Measurements from ENCODE around the gene CALML4.
A peak's percentile ranks its signal among the peaks of the same experiment; 100 is the strongest.
"Not testable (repeated sequence)": the region's sequence is repeated elsewhere in the genome, so short reads cannot be mapped to it uniquely, and the experiment has no call there.

CALML4 gene

GRCh38 chr15:68225442-68225841, 20.3 kb upstream of the CALML4 start:
- DNase-seq; intact Hi-C loops (cut with DNase I): not testable (repeated sequence)

DNA sequence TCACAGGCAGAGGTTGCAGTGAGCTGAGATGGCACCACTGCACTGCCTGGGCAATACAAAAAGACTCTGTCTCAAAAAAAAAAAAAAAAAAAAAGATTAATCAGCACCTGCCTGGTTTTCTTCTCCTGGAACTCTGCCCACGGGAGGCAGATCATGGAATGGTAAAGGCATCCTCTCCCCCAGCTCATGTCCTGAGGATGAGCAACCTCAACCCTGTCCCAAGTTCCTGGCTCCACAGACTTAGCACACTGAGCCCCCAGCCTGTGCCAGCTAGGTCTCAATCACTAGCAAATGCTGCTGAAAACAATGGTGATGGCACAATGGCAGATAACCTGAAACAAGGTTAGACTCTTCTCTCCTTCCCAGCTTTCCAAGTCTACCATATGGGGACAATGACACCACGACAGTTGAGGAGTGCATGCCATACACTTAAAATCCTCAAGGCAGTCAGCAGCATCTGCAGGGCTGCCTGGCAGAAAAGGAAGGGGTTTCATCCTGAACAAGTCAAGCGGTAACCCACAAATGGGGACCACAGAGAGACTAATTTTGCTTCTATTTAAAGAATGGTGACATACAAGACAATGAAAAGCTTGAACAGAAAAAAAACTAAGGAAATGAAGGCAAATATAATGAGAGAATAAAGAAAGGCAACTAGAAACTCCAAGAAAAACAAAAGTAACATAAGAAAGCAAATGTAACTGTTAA, 19.6 kb upstream of the CALML4 start:
- intact Hi-C loops (cut with DNase I) = no loop called here
- no peak for DNase-seq

GRCh38 chr15:68224108-68224507, 19.0 kb upstream of the CALML4 start:
- DNase-seq = no peak

DNA sequence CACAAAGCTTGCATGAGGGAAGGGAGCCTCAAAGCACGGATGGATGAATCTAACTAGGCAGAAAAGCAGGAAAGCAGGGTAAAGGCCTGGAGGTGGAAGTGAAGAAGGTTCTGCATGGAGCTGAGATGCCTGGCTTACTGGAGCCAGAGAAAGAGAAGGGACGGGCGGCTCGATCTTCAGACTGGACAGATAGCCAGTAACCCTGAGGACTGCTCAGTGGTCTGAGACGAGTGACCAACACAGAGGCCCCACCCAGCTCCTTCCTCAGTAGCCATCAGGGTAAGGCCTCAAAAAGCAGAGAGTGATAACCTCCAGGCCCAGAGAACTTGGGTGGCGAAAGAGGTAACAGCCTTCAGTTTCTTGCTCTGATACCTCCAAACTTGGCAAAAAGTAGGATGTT, 18.0 kb upstream of the CALML4 start:
- intact Hi-C loops (cut with DNase I) = no loop called here
- peak in 1 of 10 donors; percentile 15 for DNase-seq

More at GRCh38 chr15:68224108-68224507, 19.0 kb upstream of the CALML4 start:
- intact Hi-C loops (cut with DNase I) = no loop called here

- intact Hi-C loops (cut with DNase I) = not testable (repeated sequence)
- DNase-seq = peak in 2 of 10 donors; percentile 39 to 83
These were observed 17.3 kb upstream of the CALML4 start for GRCh38 chr15:68222432-68222743.

GRCh38 chr15:68221530-68222431, 16.6 kb upstream of the CALML4 start:
- intact Hi-C loops (cut with DNase I) = not testable (repeated sequence)
- peak in 3 of 10 donors; percentile 52 to 69 (median 64) for DNase-seq

- intact Hi-C loops (cut with DNase I) = no loop called here
- DNase-seq = no peak
These were observed 15.8 kb upstream of the CALML4 start for GRCh38 chr15:68220967-68221366.

- DNase-seq = no peak
- intact Hi-C loops (cut with DNase I) = no loop called here
These were observed 15.4 kb upstream of the CALML4 start for GRCh38 chr15:68220489-68220888.

- intact Hi-C loops (cut with DNase I) = no loop called here
- DNase-seq = peak in 2 of 10 donors; percentile 19 to 21
These were observed 14.0 kb upstream of the CALML4 start for GRCh38 chr15:68218847-68219798.

GRCh38 chr15:68218331-68218730, 13.2 kb upstream of the CALML4 start:
- intact Hi-C loops (cut with DNase I) = no loop called here
- DNase-seq = peak in 1 of 10 donors; percentile 19

DNA sequence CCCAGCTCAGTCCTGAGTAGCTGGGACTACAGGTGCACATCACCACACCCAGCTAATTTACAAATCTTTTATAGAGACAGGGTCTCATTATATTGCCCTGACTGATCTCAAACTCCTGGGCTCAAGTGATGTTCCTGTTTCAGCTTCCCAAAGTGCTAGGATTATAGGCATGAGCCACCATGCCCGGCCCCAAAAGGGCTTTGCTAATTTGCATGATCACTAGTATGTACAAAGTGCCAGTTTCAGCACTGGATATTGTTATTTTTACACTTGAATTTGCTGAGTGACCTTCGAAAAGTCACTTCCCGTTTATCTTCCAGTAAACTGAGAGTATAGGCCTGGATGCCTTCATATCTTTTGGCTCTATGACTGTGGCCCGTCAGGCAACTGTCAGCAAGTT, 12.2 kb upstream of the CALML4 start:
- intact Hi-C loops (cut with DNase I) = no loop called here

DNA sequence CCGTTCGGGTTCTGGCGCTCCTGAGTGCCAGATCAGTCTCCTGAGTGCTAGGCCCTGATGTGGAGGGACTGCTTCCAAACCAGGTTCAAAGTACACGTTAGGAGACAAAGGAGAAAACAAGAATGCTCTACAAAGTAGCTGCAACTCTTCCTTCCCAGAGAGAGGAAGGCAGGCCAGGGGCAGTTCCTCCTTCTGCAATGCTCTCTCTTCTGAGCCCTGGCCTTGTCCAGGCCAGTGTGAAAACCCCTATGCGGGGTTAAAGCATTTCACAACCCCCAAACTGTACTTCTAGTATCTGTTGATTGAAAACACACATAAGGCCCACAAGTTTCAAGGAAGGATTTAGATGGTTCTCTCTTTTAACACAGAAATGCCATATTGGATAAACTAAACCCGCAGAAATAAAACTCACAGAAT, 9.7 kb upstream of the CALML4 start:
- intact Hi-C loops (cut with DNase I) = no loop called here
- DNase-seq = peak in 1 of 10 donors; percentile 29

More for the DNA sequence above, 12.2 kb upstream of the CALML4 start:
- peak in 1 of 10 donors; percentile 24 for DNase-seq

- intact Hi-C loops (cut with DNase I) = no loop called here
- peak in 2 of 10 donors; percentile 18 to 69 for DNase-seq
These were observed 9.1 kb upstream of the CALML4 start for GRCh38 chr15:68213991-68214837.

- DNase-seq = peak in 3 of 10 donors; percentile 47 to 80 (median 70)
- intact Hi-C loops (cut with DNase I) = not testable (repeated sequence)
These were observed 8.3 kb upstream of the CALML4 start for GRCh38 chr15:68213491-68213845.

GRCh38 chr15:68211656-68212320, 6.7 kb upstream of the CALML4 start:
- peak in 3 of 10 donors; percentile 31 to 65 (median 61) for DNase-seq
- intact Hi-C loops (cut with DNase I) = loop anchor here (2.0 kb wide), 1 partner anchor 349 kb away; no protein-coding TSS in a partner anchor

GRCh38 chr15:68210821-68211655, 5.9 kb upstream of the CALML4 start:
- intact Hi-C loops (cut with DNase I) = loop anchor here (2.0 kb wide), 1 partner anchor 348 kb away; no protein-coding TSS in a partner anchor
- DNase-seq = peak; percentile 77 to 98 (median 86)

- DNase-seq = peak in 2 of 10 donors; percentile 53 to 75
- intact Hi-C loops (cut with DNase I) = loop anchor here (2.0 kb wide), 1 partner anchor 348 kb away; no protein-coding TSS in a partner anchor
These were observed 5.3 kb upstream of the CALML4 start for GRCh38 chr15:68210409-68210756.

All from posterior cingulate gyrus (tissue), 11 donors.